ENCODE measurements around the gene GTF2E1. TPM values are rescaled to one million over a fixed set of nuclear protein-coding genes. Genes with fewer than 3 reads are reported as not detected.

GTF2E1 gene
- total and polyA plus RNA-seq, 9 donors: 8.5 to 11.3 (median 10.4) TPM

- Histone ChIP-seq H3K36me3 (ENCODE audit: control insufficient read depth, insufficient read depth, low read length) (no peaks in the 10 kb centered on the region), H3K9me3 (replicated peaks; ENCODE audit: control insufficient read depth, low read depth, low read length) (no peaks in the 10 kb centered on the region), H3K27me3 (ENCODE audit: control insufficient read depth, insufficient read depth, low read length) (no peaks in the 10 kb centered on the region), H3K4me3 (ENCODE audit: low read length) (no peak overlapping the region), H3K4me1 (ENCODE audit: control insufficient read depth, insufficient read depth, low read length) (no peaks in the 10 kb centered on the region), H3K27ac (ENCODE audit: low read length) (no peak overlapping the region)
- no CpG with 5 or more reads among the region's 1 CpG for WGBS (ENCODE audit: insufficient coverage)
- DNase-seq: no peak
These were observed 82.1 kb downstream of the GTF2E1 start for GRCh38 chr3:120824613-120825012.

- no peak overlapping the region for H3K27ac ChIP-seq (ENCODE audit: low read length)
- H3K36me3 ChIP-seq (ENCODE audit: control insufficient read depth, insufficient read depth, low read length): no peaks in the 10 kb centered on the region
- no peak overlapping the region for H3K4me3 ChIP-seq (ENCODE audit: low read length)
- no peaks in the 10 kb centered on the region for H3K4me1 ChIP-seq (ENCODE audit: control insufficient read depth, insufficient read depth, low read length)
- no peaks in the 10 kb centered on the region for H3K9me3 ChIP-seq (replicated peaks; ENCODE audit: control insufficient read depth, low read depth, low read length)
- no CpG with 5 or more reads among the region's 1 CpG for WGBS (ENCODE audit: insufficient coverage)
- DNase-seq: no peak
- H3K27me3 ChIP-seq (ENCODE audit: control insufficient read depth, insufficient read depth, low read length): no peaks in the 10 kb centered on the region
These were observed 86.3 kb downstream of the GTF2E1 start for GRCh38 chr3:120828796-120829195.

DNA sequence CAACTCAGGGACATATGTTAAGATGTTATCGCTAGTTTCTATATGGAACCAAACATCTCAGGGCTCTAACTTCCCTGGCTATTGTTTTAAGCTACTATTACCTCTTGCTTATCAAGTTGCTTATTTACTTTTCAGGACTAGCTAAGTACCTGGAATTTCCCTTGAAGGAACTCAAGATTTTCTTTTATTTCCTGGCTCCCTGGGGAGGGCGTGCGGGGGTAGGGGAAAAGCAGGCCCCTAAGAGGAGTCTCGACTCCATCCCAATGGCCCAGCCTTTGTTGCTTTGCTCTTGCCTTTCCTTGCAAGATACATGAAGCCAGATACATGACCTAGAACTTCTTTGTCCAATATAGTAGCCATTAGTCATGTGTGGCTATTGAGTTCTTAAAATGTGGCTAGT lies 88.5 kb downstream of the GTF2E1 start:
- WGBS (ENCODE audit: insufficient coverage): 79% methylated on average over 2 of the region's 4 CpGs
- Histone ChIP-seq H3K27me3 (ENCODE audit: control insufficient read depth, insufficient read depth, low read length) (no peaks in the 10 kb centered on the region), H3K4me3 (ENCODE audit: low read length) (no peak overlapping the region), H3K27ac (ENCODE audit: low read length) (no peak overlapping the region), H3K36me3 (ENCODE audit: control insufficient read depth, insufficient read depth, low read length) (no peaks in the 10 kb centered on the region), H3K9me3 (replicated peaks; ENCODE audit: control insufficient read depth, low read depth, low read length) (no peaks in the 10 kb centered on the region), H3K4me1 (ENCODE audit: control insufficient read depth, insufficient read depth, low read length) (no peaks in the 10 kb centered on the region)
- DNase-seq: no peak

Other genes with a start within 250 kb of the GTF2E1 start
- gene NDUFB4, start 146.4 kb upstream of the GTF2E1 start, total RNA-seq: 131 TPM
- 100 to 1,000 TPM; 164 to 194 (median 177) TPM for gene NDUFB4, start 146.4 kb upstream of the GTF2E1 start, polyA plus RNA-seq (ENCODE audit: insufficient read depth in 1 of 8, insufficient read length in 8 of 8, low replicate concordance in 1 of 8)
- gene HGD, start 60.5 kb upstream of the GTF2E1 start, total RNA-seq: 0.09 TPM
- gene HGD, start 60.5 kb upstream of the GTF2E1 start, polyA plus RNA-seq (ENCODE audit: insufficient read depth in 1 of 8, insufficient read length in 8 of 8, low replicate concordance in 1 of 8): 1 to 10 TPM in 1 of 8 donors, under 1 TPM in 5, not detected in 2; 0.16 to 1.1 (median 0.47) TPM
- 16.5 TPM for gene RABL3, start 228 bp upstream of the GTF2E1 start, total RNA-seq
- 10 to 100 TPM; 14.7 to 23.0 (median 22.2) TPM for gene RABL3, start 228 bp upstream of the GTF2E1 start, polyA plus RNA-seq (ENCODE audit: insufficient read depth in 1 of 8, insufficient read length in 8 of 8, low replicate concordance in 1 of 8)
- under 0.01 TPM for gene STXBP5L, start 165.5 kb downstream of the GTF2E1 start, total RNA-seq
- under 1 TPM in 7 of 8 donors, not detected in 1; 0.01 to 0.09 (median 0.01) TPM for gene STXBP5L, start 165.5 kb downstream of the GTF2E1 start, polyA plus RNA-seq (ENCODE audit: insufficient read depth in 1 of 8, insufficient read length in 8 of 8, low replicate concordance in 1 of 8)

Data from muscle of leg (tissue), 11 donors.